Forelimb muscle (tissue), 1 donor: ENCODE data around the gene CLUH. TPM values are rescaled to one million over a fixed set of nuclear protein-coding genes. Genes with fewer than 3 reads are reported as not detected.
"Not testable (repeated sequence)": the region's sequence is repeated elsewhere in the genome, so short reads cannot be mapped to it uniquely, and the experiment has no call there.

Experiments
- DNase-seq: peaks from one replicate; pipeline ENCODE4 v3.0.0-alpha.2; 2013; ENCODE audit warnings: low read depth
- polyA plus RNA-seq: library from polyadenylated mRNA; unstranded; fragments of 120-200 nt; gene quantifications from one replicate; pipeline ENCODE4 v1.2.1, GENCODE V29; 2013; ENCODE audit not compliant: insufficient read length

The CLUH gene
- polyA plus RNA-seq, 1 donor: 39.6 TPM

DNA sequence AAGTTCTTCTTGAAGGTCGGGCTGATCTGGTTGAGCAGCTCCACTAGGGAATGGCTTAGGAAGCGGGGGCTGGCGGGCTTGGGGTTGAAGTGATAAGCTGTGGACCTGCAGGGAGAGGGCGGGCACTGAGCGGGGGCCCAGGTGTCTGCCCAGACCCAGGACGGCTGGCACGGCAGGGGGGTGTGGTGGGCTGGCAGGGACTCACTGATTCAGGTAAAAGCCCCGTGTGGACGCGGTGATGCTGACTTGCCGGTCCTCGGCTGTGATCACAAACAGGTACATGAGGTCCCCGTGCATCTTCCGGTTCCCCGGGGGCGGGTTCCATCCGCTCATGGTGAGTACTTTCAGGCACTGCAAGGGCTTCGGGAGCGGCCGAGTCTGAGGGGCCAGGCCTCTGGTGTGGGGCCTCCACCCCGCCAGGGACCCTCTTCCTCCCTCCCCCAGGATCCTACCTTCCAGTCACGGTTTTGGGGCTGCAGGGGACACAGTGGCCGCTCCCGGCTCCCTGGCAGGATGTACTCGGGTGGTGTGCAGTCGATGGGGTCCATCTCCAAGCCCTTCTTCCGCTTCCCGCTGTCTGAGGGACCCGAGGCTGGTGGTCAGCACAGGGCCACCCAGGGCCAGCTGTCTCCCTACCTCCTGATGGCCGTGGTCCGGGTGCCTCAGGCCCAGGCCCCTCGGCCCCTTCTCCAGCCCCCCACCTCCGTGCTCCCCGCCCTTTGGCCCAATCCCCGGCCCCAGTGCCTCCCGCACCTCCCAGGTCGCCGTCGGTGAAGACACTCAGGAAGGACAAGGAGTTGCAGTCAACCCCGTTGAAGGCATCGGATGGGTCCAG, 10.2 kb downstream of the CLUH start:
- DNase-seq: no peak

DNA sequence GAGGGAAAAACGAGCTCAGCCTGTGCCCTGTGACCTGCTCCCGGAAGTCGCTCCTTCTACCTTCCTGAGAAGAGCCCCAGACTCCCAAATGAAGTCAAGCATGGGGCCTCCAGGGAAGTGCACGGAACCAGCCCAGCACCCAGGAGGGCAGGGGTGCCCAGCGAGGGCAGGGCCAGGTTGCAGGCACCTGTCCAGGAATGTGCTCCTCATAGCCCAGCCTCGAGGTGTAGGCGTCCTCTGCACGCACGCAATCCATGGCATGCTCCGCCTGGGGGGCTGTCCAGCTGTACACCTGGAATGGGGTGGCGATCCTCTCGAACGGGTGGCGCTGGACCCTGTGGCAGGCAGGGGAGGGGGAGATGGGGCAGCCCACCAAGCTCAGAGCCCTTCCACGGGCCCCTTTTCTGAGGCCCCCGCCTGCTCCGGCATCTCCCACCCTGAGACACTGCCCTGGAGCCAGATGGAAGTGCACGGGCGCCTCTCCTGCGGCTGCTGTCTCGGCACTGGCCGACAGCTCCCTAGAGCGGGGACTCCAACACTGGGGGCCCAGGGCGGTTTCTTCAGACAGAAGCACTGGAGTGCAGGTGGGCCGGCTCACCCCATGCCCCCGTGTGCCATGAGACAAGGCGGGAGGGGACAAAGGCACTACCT, 10.9 kb downstream of the CLUH start:
- DNase-seq: no peak

DNA sequence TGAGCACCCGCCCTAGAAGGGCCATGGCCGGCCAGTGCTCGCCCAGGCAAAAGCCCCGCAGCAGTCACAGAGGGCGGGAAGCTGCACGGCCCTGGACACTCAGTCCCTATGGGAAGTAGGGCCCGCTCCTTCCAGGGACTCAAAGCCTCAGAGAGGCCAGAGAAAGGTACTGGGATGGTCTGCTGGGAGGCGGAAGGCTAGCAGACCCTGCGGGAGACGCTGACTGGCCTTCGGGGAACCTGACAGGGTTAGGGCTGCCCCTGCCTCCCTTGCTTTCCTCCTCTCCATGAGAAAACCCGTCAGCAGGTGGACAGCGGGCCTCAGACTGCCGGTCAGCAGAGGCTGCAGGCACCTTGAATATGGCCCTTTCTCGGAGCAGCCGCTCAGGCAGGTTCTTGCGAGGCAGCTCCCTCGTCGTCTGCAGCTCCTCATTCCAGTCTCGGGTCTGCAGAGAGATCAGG, 11.5 kb downstream of the CLUH start:
- no peak for DNase-seq

- not testable (repeated sequence) for DNase-seq
Observed at GRCh38 chr17:2699216-2699805, 12.3 kb downstream of the CLUH start.

GRCh38 chr17:2697611-2698162, 13.9 kb downstream of the CLUH start:
- DNase-seq: no peak

GRCh38 chr17:2695961-2696760, 15.4 kb downstream of the CLUH start:
- no peak for DNase-seq

GRCh38 chr17:2695243-2695960, 16.2 kb downstream of the CLUH start:
- no peak for DNase-seq

GRCh38 chr17:2694381-2695242, 17.0 kb downstream of the CLUH start:
- DNase-seq: no peak

DNA sequence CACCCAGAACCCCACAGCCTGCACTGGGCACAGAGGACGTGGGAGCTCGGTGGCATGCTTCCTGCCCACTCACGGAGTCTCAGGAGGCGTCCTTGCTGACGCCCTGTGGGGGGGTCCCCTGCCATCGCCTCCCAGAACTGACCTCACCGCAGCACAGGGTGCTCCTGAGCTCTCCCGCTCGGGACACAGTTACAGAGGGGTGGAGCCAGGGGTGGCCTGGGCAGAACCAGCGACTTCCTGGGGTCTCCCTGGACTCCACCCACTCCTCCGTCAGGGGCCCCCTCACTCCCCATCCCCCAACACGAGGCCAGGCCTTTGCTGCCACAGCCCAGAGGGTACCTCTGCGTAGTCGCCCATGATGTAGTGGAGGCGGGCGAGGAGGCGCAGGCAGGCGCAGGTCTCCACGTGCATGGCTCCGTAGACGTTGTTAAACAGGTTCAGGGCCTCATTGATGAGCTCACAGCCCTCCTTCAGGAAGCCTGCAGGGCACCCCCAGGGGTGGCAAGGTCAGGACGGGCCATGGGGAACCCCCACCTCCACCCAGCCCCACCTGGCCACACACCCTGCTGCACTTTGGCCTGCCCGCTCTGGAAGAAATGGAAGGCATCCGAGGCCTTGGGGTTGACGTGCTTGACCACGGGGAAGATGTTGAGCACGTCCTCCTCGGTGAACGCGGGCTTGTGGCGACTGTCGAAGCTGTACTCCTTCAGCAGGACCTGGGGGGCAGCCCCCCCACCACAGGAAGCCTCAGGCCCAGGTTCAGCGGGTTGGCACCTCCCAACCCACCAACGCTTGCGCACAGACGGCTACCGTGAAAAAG, 17.8 kb downstream of the CLUH start:
- DNase-seq: no peak

DNA sequence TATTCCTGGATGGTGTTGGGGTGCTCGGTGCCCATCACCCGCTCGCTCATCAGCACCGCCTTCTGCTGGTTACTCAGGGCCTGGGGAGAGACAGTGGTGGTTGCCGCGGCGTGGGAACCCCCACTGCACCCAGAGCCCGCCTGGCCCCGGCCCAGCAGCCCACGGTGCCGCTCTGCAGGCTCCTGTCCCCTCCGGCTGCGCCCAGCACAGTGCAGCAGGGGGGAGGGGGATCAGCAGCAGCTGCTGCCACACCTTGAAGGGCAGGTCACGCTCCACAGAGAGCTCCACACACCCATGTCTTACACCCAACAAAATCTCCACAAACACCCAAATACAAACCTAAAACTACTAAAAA, 18.8 kb downstream of the CLUH start:
- no peak for DNase-seq

DNA sequence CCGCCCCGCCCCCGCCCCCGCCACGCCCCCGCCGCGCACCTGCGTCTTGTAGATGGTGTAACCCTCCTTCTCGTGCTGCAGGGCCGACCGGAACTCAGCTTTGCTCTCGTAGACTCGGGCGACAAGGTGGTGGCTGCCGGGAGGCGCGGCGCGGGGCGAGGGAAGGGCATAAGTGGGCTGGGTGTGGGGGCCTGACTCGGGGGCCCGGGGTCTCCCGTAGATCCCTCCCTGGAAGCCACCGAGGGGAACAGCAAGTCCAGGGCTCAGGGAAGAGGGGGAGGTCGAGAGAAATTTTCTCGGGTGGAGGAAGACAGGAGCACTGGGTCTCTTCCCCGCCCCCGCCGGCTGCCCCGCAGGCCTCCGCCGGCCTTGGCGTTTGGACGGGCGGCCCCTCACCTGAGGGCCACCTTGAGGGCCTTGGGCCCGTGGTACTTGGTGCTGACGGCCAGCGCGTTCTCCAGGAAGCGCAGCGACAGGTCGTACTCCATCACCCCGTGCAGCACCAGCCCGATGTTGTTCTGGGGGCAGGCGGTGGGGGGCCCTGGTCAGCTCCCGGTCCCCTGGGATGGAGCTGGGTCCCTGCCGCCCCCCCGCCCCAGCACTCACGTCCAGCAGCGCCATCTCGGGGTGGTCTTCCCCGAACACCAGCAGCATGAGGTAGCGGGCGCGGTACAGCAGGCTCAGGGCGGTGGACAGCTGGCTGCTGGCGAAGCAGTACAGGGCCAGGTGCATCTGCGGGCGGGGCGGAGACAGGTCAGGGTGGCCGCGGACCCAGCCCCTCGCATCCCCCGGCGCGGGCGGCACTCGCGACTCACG, 19.4 kb downstream of the CLUH start:
- DNase-seq: no peak

DNA sequence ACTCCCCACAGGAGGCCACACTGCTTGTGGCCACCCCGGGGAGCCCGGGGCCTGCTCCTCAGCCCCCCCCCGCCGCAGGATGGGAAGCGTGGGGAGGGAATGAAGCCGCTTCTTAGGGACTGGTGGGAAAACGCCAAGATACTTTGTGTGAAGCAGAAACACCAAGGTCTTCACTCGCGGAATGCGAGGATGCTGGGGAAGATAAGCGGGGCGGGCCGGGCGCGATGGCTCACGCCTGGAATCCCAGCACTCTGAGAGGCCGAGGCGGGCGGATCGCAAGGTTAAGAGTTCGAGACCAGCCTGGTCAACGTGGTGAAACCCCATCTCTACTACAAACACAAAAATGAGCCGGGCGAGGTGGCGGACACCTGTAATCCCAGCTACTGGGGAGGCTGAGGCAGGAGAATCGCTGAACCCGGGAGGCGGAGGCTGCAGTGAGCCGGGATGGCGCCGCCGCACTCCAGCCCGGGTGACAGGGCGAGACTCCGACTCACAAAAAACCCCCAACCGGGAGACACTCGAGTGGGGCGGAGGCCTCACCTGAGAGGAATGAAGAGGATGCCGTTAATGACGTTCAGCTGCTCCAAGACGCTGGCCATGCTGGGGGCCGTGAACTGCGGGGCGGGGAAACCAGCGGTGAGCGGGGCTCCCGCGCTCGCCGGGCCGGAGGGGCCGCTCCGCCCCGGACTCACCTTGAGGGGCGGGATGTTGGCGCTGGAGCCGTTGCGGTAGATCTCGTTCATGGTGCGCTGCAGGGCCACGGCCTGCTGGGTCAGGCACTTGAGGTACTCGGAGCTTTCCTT, 20.3 kb downstream of the CLUH start:
- DNase-seq: no peak

DNA sequence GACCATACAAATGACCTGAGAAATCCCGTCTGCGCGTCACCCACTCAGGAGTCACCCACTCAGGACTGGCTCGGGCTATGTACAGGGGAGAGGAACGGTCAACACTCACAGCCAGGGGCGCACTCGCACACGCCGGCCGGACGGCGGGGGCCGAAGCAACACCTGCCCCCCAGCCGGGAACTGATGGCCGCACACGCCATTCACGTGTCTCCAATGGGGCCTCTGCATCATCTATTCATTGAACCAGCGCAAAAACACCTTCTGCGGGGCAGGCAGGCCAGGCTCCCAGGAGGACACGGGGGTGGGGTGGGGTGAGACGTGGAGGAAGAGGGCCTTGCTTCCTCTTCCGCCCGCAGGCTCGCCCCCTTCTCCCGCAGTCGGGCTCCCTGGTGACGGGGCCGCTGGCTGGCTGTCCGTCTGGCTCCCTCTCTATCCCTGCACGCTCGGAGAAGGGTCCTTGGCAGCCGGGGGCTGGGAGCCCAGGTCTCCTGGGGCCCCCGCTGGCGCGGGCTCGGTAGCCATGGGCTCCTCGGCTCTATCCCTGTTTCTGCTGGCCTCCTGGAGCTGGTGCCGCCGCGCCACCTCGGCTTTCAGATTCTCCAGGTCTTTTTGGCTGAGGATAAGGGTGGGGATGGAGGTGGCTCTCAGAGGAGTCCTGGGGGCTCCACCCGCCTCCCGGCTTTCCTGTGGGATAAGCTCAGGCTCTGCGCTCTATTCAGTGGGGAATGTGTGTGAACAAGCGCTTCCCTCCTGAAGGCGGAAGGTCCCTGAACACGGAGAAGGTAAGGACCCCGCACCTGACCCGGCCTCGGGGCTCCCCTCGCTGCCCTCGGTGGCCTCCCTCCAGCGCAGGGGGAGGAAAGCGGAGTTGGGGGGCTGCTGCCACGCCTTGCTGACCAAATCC, 21.1 kb downstream of the CLUH start:
- DNase-seq: no peak

- DNase-seq: no peak
Observed at GRCh38 chr17:2689411-2690164, 22.0 kb downstream of the CLUH start.
